ENCODE data around the gene ARPC1A.
"Not testable (repeated sequence)": the region's sequence is repeated elsewhere in the genome, so short reads cannot be mapped to it uniquely, and the experiment has no call there.

Gene ARPC1A

GRCh38 chr7:99325592-99326407 lies at the start of gene ARPC1A:
TSS of gene ARPC1A (plus strand) at chr7:99325898. CDS start at chr7:99333354, 7,456 bp downstream.
- peak; percentile 94 for DNase-seq

GRCh38 chr7:99278180-99278579 lies 47.5 kb upstream of the ARPC1A start:
- DNase-seq: no peak

- DNase-seq: not testable (repeated sequence)
Measured at GRCh38 chr7:99284165-99284564, 41.5 kb upstream of the ARPC1A start.

- DNase-seq: no peak
Measured at GRCh38 chr7:99287779-99288534, 37.7 kb upstream of the ARPC1A start.

GRCh38 chr7:99289185-99289584 lies 36.5 kb upstream of the ARPC1A start:
- no peak for DNase-seq

GRCh38 chr7:99290148-99290547 lies 35.5 kb upstream of the ARPC1A start:
- not testable (repeated sequence) for DNase-seq

- DNase-seq: no peak
Measured at GRCh38 chr7:99290980-99291607, 34.6 kb upstream of the ARPC1A start.

GRCh38 chr7:99292127-99292526 lies 33.6 kb upstream of the ARPC1A start:
- DNase-seq: no peak

- no peak for DNase-seq
Measured at GRCh38 chr7:99293167-99293566, 32.5 kb upstream of the ARPC1A start.

GRCh38 chr7:99293650-99294049 lies 32.0 kb upstream of the ARPC1A start:
- no peak for DNase-seq

- no peak for DNase-seq
Measured at GRCh38 chr7:99296471-99296870, 29.2 kb upstream of the ARPC1A start.

- DNase-seq: no peak
Measured at GRCh38 chr7:99301496-99301895, 24.2 kb upstream of the ARPC1A start.

GRCh38 chr7:99305473-99306260 lies 20.0 kb upstream of the ARPC1A start:
- no peak for DNase-seq

GRCh38 chr7:99308461-99309074 lies 17.1 kb upstream of the ARPC1A start:
- DNase-seq: peak; percentile 31

- DNase-seq: no peak
Measured at GRCh38 chr7:99309111-99309510, 16.6 kb upstream of the ARPC1A start.

GRCh38 chr7:99310004-99310403 lies 15.7 kb upstream of the ARPC1A start:
- no peak for DNase-seq

- no peak for DNase-seq
Measured at GRCh38 chr7:99311702-99312101, 14.0 kb upstream of the ARPC1A start.

- DNase-seq: peak; percentile 83
Measured at GRCh38 chr7:99312316-99313203, 13.1 kb upstream of the ARPC1A start.

GRCh38 chr7:99313204-99313573 lies 12.5 kb upstream of the ARPC1A start:
- DNase-seq: no peak

GRCh38 chr7:99314504-99314903 lies 11.2 kb upstream of the ARPC1A start:
- DNase-seq: peak; percentile 69

- DNase-seq: no peak
Measured at GRCh38 chr7:99320371-99320770, 5.3 kb upstream of the ARPC1A start.

Data from activated CD4-positive, alpha-beta T cell treated with anti-CD3 and anti-CD28 coated beads for 48 hours (primary cell).